ENCODE results near the gene KCND3. TPM values are rescaled to one million over a fixed set of nuclear protein-coding genes. Genes with fewer than 3 reads are reported as not detected.

The KCND3 gene
- total RNA-seq, 4 donors from 2014 or later: 7.4 to 20.4 (median 9.8) TPM

DNA sequence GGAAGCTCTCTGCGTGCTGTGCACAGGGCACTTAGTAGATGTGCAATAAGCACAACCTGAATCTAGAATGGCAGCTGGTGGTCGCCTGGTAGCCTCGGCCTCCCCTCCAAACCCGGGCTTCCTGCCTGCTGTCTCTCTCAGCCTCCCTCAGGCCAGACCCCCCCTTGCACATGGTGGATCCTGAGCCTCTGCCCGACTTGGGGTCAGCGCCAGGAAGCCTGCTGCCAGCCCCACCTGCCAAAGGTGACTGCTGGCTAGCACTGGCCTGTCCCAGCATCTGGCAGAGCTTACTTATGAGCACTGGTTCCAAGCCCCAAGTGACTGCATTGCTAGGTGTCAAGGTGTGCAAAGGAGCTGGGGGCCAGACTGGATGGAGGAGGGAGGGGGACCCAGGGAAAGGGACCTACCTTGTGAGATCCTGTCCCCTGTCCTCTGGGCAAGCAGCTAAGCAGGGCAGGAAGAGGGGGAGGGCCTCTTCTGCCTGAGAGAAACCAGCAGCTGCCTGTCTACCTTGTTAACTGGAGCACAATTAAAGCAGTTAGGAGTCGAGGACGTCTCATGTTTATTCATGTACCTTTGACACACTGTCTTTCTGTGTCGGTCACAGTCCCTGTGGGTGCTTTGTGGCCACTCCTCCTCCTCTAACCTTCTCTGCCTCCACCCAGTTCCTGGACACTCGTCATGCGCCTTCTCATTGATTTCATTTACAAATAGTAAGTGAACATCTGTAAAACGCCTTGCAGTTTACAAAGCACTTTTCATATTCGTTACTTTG, 132.9 kb downstream of the KCND3 start:
- DNase-seq (ENCODE audit: low spot score in 2 of 2): no peak
- intact Hi-C loops (cut with DNase I; ENCODE audit: low total_unique reads): no loop called here
- TF ChIP-seq CTCF (IDR thresholded peaks at IDR 0.05): no peak
- TF ChIP-seq POLR2A (IDR thresholded peaks at IDR 0.05): no peak
- 49 to 50% methylated on average over 13 of the region's 13 CpGs for WGBS, 2 donors
- no peak overlapping the region for H3K4me3 ChIP-seq (ENCODE audit: low read depth, poor library complexity, severe bottlenecking)

GRCh38 chr1:111855260-111855659, 134.2 kb downstream of the KCND3 start:
- WGBS, 2 donors: 76 to 85% methylated on average over 4 of the region's 4 CpGs
- TF ChIP-seq POLR2A (IDR thresholded peaks at IDR 0.05) (no peak), CTCF (IDR thresholded peaks at IDR 0.05) (no peak)

DNA sequence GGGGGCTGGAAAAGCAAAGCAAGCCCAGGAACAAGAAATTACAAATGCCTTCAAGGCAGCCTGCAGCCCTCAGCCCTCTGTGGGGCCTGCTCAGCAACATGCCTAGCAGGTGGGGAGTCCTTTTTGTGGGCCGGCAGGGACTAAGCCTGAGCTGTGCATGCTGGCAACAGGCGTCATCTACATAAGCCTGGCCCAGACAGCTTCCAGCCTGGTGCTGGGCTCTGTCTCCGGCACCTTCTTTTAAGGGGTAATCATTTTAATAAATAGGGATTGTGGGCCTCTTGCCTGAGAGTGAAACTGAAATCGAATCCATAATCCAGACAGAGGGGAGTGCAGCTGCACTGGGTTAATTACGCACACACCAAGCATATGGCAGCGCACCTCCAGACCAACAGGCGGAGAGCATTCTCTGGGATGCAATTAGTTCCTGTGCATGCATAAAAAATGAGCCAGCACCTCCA, 137.2 kb downstream of the KCND3 start:
- TF ChIP-seq POLR2A (IDR thresholded peaks at IDR 0.05) (no peak), CTCF (IDR thresholded peaks at IDR 0.05) (no peak)
- no peak overlapping the region for H3K4me3 ChIP-seq (ENCODE audit: low read depth, poor library complexity, severe bottlenecking)
- 67 to 75% methylated on average over 7 of the region's 7 CpGs for WGBS, 2 donors
- DNase-seq (ENCODE audit: low spot score in 2 of 2): no peak
- intact Hi-C loops (cut with DNase I; ENCODE audit: low total_unique reads): no loop called here

More at GRCh38 chr1:111855260-111855659, 134.2 kb downstream of the KCND3 start:
- intact Hi-C loops (cut with DNase I; ENCODE audit: low total_unique reads): no loop called here
- DNase-seq (ENCODE audit: low spot score in 2 of 2): no peak
- no peak overlapping the region for H3K4me3 ChIP-seq (ENCODE audit: low read depth, poor library complexity, severe bottlenecking)

- TF ChIP-seq POLR2A (IDR thresholded peaks at IDR 0.05): no peak
- TF ChIP-seq CTCF (IDR thresholded peaks at IDR 0.05): no peak
- intact Hi-C loops (cut with DNase I; ENCODE audit: low total_unique reads): no loop called here
- H3K4me3 ChIP-seq (ENCODE audit: low read depth, poor library complexity, severe bottlenecking): no peak overlapping the region
- 37 to 51% methylated on average over 6 of the region's 6 CpGs for WGBS, 2 donors
- DNase-seq (ENCODE audit: low spot score in 2 of 2): no peak
Observed at GRCh38 chr1:111851552-111851951, 137.9 kb downstream of the KCND3 start.

GRCh38 chr1:111850109-111850508, 139.4 kb downstream of the KCND3 start:
- WGBS, 2 donors: 35 to 43% methylated on average over 2 of the region's 2 CpGs
- TF ChIP-seq POLR2A (IDR thresholded peaks at IDR 0.05) (no peak), CTCF (IDR thresholded peaks at IDR 0.05) (no peak)
- no peak overlapping the region for H3K4me3 ChIP-seq (ENCODE audit: low read depth, poor library complexity, severe bottlenecking)

More at GRCh38 chr1:111850109-111850508, 139.4 kb downstream of the KCND3 start:
- intact Hi-C loops (cut with DNase I; ENCODE audit: low total_unique reads): no loop called here
- no peak for DNase-seq (ENCODE audit: low spot score in 2 of 2)

Data from lower leg skin (tissue), 4 donors.